PFSK-1 (cell line): ENCODE data around the gene CACNA1A.

ENCODE experiments used
- SIN3A ChIP-seq: IDR thresholded peaks from 2 replicates; pipeline ENCODE4 v1.6.1; 2012; ENCODE audit warnings: mild to moderate bottlenecking, low read length, moderate library complexity, borderline replicate concordance; ENCODE audit not compliant: insufficient read depth
- TF ChIP-seq, protein P1 (sequence below), 2 experiments: IDR thresholded peaks; 2 replicates each; pipeline versions ENCODE4 v1.6.1 to v1.8.0; 2011 to 2012; ENCODE audit warnings: low read depth in 2 of 2, low read length in 2 of 2, control low read depth in 1 of 2, inconsistent platforms in 1 of 2, mild to moderate bottlenecking in 1 of 2, moderate library complexity in 1 of 2; ENCODE audit not compliant: insufficient read depth in 1 of 2

DNA sequence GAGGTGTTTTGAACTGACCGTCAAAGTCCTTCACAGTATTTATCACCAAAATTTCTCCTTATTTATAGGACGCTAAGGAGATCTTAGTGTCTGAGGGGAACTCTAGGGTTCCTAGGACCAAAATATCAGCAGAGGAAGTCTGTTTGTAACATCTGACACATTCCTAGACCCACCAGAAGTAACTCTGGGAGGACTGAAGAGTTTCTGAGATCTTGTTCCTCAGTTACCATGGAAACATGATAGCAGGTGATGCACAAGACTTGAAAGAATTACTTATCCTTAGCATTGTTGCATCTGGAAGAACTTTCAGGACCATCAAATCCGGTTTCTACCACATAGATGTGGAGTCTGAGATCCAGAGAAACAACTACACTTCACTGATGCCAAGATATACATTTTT, 191.5 kb downstream of the CACNA1A start:
- no peak for TF ChIP-seq SIN3A
- TF ChIP-seq, protein P1, sequence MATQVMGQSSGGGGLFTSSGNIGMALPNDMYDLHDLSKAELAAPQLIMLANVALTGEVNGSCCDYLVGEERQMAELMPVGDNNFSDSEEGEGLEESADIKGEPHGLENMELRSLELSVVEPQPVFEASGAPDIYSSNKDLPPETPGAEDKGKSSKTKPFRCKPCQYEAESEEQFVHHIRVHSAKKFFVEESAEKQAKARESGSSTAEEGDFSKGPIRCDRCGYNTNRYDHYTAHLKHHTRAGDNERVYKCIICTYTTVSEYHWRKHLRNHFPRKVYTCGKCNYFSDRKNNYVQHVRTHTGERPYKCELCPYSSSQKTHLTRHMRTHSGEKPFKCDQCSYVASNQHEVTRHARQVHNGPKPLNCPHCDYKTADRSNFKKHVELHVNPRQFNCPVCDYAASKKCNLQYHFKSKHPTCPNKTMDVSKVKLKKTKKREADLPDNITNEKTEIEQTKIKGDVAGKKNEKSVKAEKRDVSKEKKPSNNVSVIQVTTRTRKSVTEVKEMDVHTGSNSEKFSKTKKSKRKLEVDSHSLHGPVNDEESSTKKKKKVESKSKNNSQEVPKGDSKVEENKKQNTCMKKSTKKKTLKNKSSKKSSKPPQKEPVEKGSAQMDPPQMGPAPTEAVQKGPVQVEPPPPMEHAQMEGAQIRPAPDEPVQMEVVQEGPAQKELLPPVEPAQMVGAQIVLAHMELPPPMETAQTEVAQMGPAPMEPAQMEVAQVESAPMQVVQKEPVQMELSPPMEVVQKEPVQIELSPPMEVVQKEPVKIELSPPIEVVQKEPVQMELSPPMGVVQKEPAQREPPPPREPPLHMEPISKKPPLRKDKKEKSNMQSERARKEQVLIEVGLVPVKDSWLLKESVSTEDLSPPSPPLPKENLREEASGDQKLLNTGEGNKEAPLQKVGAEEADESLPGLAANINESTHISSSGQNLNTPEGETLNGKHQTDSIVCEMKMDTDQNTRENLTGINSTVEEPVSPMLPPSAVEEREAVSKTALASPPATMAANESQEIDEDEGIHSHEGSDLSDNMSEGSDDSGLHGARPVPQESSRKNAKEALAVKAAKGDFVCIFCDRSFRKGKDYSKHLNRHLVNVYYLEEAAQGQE (IDR thresholded peaks at IDR 0.05; ENCODE audit: insufficient read depth in 1 of 2, low read depth in 2 of 2, low read length in 2 of 2): no peak
